ENCODE data around the gene TASOR2. TPM values are rescaled to one million over a fixed set of nuclear protein-coding genes. Genes with fewer than 3 reads are reported as not detected.
A peak's percentile ranks its signal among the peaks of the same experiment; 100 is the strongest.

TASOR2 gene
- total RNA-seq, 2 donors from 2014 or later: 70.0 to 118 TPM

DNA sequence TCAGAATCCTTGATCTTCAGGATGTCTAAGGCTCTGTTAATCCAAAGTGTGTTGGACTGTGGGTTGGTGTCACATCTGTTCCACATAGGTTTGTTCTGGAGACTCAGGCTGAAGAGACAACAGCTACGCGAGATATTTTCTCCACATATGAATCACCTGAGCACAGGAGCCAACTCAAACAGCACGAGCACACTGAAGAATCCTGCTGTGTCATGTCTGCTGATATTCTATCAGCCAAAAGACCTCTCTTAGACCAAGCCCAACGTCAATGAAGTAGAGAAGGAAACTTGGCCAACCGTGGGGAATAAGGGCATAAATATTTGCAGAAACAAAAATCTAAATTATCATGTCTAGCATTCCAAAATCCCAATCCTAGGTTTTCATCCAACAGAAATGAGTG lies 2.7 kb upstream of the TASOR2 start:
- Mint-ChIP-seq H3K27ac (no peak overlapping the region), H3K27me3 (peaks cover 18 to 30% of the 10 kb centered on the region in 2 donors), H3K9me3 (no peaks in the 10 kb centered on the region), H3K36me3 (peaks cover 7% of the 10 kb centered on the region), H3K4me3 (no peak overlapping the region), H3K4me1 (ENCODE audit: low read depth in 2 of 2) (peaks cover 25 to 40% of the 10 kb centered on the region in 2 donors)
- DNase-seq (ENCODE audit: low spot score): no peak
- no peak for ATAC-seq

- Mint-ChIP-seq H3K27ac (no peak overlapping the region), H3K27me3 (peaks cover 12 to 19% of the 10 kb centered on the region in 2 donors), H3K9me3 (no peaks in the 10 kb centered on the region), H3K36me3 (peaks cover 7% of the 10 kb centered on the region), H3K4me3 (peak overlapping the region; percentile 9), H3K4me1 (ENCODE audit: low read depth in 2 of 2) (peaks cover 29 to 43% of the 10 kb centered on the region in 2 donors)
- no peak for DNase-seq (ENCODE audit: low spot score)
- no peak for ATAC-seq
Observed at GRCh38 chr10:5683065-5683464, 1.6 kb upstream of the TASOR2 start.

DNA sequence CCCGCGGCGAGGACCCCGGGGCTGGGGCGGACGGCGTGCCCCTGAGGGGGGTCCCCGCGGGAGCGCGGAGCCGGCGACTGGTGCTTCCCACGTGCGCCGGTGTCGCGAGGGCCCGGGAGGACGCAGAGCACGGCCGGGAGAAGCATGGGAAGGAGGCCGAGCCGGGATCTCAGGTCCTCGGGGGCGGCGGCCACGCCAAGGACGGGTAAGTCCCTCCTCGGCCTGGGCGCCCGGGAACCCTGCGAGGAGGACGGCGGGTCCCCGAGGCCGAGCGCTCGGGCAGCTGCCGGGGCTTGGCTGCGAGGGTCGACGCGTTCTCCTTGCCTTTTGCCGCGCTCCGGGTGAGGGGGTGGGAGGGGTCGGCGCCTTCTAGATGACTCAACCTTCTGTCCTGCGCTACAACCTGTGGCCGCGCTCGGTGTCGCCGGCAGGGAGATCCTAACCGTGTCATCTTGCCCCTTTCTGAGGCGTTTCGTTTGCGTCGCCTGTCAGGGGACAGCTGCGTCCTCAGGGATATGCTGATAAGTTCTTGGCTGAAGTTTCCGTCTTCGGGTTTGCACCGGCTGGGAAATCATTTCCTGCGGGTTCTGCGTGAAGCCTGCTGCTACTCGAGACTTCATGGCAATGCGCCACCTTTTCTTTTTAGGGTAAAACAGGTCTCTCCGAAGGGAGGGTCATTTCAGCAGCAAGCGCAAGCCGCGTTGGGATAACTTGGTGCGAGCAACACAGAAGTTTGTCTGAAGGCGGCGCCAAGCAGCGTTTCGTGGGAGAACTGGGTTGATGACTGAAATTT lies 529 bp downstream of the TASOR2 start:
- Mint-ChIP-seq H3K36me3 (peaks cover 7% of the 10 kb centered on the region), H3K4me1 (ENCODE audit: low read depth in 2 of 2) (peaks cover 33 to 49% of the 10 kb centered on the region in 2 donors)

GRCh38 chr10:5685764-5686240 lies 1.2 kb downstream of the TASOR2 start:
- Mint-ChIP-seq H3K27me3 (peaks cover 0 to 6% of the 10 kb centered on the region in 2 donors), H3K27ac (peak overlapping the region; percentile 90 to 98), H3K4me1 (ENCODE audit: low read depth in 2 of 2) (peaks cover 33 to 49% of the 10 kb centered on the region in 2 donors), H3K36me3 (peaks cover 7% of the 10 kb centered on the region), H3K4me3 (peak overlapping the region; percentile 99), H3K9me3 (no peaks in the 10 kb centered on the region)
- ATAC-seq (no peak), DNase-seq (ENCODE audit: low spot score) (no peak)

More for the DNA sequence above, 529 bp downstream of the TASOR2 start:
- DNase-seq (ENCODE audit: low spot score) (peak; percentile 84), ATAC-seq (peak; percentile 77 to 80)
- H3K4me3 Mint-ChIP-seq: peak overlapping the region; percentile 99
- H3K9me3 Mint-ChIP-seq: no peaks in the 10 kb centered on the region
- H3K27ac Mint-ChIP-seq: peak overlapping the region; percentile 90 to 98
- peaks cover under 1 to 6% of the 10 kb centered on the region in 2 donors for H3K27me3 Mint-ChIP-seq

DNA sequence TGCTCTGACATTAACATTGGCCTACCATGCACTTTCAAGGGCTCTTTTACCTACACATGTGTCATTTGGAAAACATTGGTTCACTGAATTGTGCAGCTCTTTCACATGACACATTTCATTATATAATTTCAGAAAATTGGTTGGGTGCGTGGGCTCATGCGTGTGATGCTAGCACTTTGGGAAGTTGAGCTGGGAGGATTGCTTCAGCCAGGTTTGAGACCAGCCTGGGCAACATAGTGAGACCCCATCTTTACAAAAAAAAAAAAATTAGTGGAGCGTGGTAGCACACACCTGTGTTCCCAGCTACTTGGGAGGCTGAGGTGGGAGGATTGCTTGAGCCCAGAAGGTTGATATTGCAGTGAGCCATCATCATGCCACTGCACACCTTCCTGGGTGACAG lies 3.9 kb downstream of the TASOR2 start:
- H3K27ac Mint-ChIP-seq: no peak overlapping the region
- peaks cover 36 to 51% of the 10 kb centered on the region in 2 donors for H3K4me1 Mint-ChIP-seq (ENCODE audit: low read depth in 2 of 2)

DNA sequence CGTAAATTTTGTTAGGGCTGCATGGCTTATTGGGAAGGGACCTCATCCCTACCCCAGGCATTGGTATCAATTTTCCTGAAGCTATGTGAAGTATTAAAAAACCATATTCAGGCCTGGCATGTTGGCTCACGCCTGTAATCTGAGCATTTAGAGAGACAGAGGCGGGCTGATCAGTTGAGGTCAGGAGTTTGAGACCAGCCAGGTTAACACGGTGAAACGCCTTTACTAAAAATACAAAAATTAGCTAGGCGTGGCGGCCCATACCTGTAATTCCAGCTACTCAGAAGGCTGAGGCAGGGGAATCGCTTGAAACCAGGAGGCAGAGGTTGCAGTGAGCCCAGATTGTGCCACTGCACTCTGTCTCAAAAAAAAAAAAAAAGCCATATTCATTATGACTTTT lies 7.1 kb downstream of the TASOR2 start:
- ATAC-seq: no peak
- Mint-ChIP-seq H3K27me3 (no peaks in the 10 kb centered on the region), H3K4me1 (ENCODE audit: low read depth in 2 of 2) (peaks cover 29 to 45% of the 10 kb centered on the region in 2 donors), H3K4me3 (peak overlapping the region; percentile 71), H3K36me3 (no peaks in the 10 kb centered on the region), H3K9me3 (no peaks in the 10 kb centered on the region), H3K27ac (peak overlapping the region; percentile 61)
- DNase-seq (ENCODE audit: low spot score): no peak

More for the DNA sequence above, 3.9 kb downstream of the TASOR2 start:
- DNase-seq (ENCODE audit: low spot score): no peak
- Mint-ChIP-seq H3K27me3 (no peaks in the 10 kb centered on the region), H3K9me3 (no peaks in the 10 kb centered on the region), H3K4me3 (no peak overlapping the region), H3K36me3 (peaks cover 7% of the 10 kb centered on the region)
- ATAC-seq: no peak

DNA sequence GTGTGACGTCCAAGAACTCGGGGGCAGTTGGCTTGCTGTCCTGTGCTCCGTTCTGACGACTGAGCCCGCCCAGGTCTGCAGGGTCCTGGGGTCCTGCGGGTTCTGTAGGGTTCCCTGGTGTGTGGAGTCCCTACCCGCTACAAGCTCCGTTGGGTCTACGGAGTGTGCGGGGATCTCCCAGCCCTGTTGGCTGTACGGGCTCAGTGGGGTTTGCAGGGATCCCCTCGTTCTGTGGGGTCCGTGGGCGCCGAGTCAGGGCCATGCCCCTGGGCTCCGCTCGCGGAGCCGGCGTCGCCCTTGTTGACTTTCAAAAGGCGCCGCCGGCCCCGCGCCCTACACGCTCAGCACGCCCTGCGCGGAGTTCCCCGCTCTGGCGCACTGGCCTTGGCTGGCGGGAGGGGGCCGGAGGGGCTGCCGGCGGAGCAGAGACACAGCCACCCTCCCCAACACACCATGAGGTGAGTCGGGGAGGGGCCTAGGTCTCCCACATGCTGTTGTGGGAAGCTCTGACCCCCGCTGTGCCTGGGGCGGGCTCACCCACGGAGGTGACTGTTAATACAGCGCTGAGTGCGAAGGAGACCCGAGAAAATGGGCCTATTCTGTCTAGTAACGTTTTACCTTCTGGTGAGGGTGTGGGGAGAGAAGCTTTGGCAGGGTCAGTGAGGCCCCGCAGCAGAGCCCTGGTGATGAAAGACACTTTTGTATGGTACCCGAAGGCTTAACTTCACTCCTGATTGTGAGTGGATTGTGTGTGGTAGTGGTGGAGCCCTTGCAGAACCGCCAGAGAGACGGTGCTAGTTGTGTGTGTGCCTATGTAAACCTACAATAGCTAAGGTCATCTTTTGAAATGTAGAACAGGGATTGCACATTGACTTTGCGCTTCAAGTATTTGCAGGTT lies 8.1 kb downstream of the TASOR2 start:
- H3K27ac Mint-ChIP-seq: peak overlapping the region; percentile 61
- H3K9me3 Mint-ChIP-seq: no peaks in the 10 kb centered on the region
- peaks cover 37 to 51% of the 10 kb centered on the region in 2 donors for H3K4me1 Mint-ChIP-seq (ENCODE audit: low read depth in 2 of 2)
- ATAC-seq (peak; percentile 91 to 93), DNase-seq (ENCODE audit: low spot score) (peak; percentile 82)
- H3K27me3 Mint-ChIP-seq: no peaks in the 10 kb centered on the region
- H3K36me3 Mint-ChIP-seq: no peaks in the 10 kb centered on the region
- H3K4me3 Mint-ChIP-seq: peak overlapping the region; percentile 83

DNA sequence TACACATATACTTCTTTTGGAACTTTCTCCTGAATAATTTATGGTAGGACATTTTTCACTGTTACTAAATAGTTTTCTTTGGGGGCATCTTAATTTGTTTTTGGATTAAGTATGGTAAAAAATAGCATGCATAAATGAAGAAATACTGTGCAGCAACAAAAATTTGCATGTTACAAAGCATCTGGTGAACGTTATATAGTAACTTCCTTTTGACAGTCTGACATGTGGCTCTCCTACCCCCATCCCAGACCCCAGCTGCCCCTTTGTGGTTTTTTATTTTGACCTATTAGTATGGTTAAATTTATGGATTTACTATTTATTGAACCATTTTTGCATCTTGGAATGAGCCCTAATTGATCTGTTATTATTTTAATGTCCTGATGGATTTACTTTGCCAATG lies 9.9 kb downstream of the TASOR2 start:
- H3K27me3 Mint-ChIP-seq: no peaks in the 10 kb centered on the region

GRCh38 chr10:5697342-5697741 lies 12.7 kb downstream of the TASOR2 start:
- Mint-ChIP-seq H3K4me1 (ENCODE audit: low read depth in 2 of 2) (peaks cover 30 to 41% of the 10 kb centered on the region in 2 donors), H3K36me3 (no peaks in the 10 kb centered on the region), H3K27ac (no peak overlapping the region), H3K27me3 (no peaks in the 10 kb centered on the region), H3K9me3 (no peaks in the 10 kb centered on the region), H3K4me3 (no peak overlapping the region)
- ATAC-seq (no peak), DNase-seq (ENCODE audit: low spot score) (no peak)

More for the DNA sequence above, 9.9 kb downstream of the TASOR2 start:
- DNase-seq (ENCODE audit: low spot score) (no peak), ATAC-seq (no peak)
- H3K4me3 Mint-ChIP-seq: no peak overlapping the region
- no peaks in the 10 kb centered on the region for H3K9me3 Mint-ChIP-seq
- H3K27ac Mint-ChIP-seq: no peak overlapping the region
- peaks cover 33 to 49% of the 10 kb centered on the region in 2 donors for H3K4me1 Mint-ChIP-seq (ENCODE audit: low read depth in 2 of 2)
- no peaks in the 10 kb centered on the region for H3K36me3 Mint-ChIP-seq

DNA sequence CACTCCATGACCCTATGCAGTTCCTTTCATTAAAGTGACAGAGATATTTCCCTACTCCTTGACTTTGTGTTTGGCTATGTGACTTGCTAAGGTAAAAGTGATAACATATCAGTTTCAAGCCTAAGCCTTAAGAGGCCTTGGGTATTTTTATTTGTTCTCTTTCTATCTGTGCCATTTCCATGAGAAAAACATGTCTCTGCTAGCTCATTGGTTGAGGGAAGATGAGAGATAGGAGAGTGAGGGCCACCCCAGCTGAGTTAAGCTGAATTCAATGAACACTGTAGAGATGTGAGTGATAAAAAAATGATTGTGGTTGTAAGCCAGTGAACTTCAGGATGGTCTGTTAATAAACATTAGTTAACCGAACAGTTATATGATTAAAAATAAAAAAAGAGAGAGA lies 13.4 kb downstream of the TASOR2 start:
- Mint-ChIP-seq H3K9me3 (no peaks in the 10 kb centered on the region), H3K36me3 (no peaks in the 10 kb centered on the region), H3K27ac (peak overlapping the region in 1 of 2 donors; percentile 20), H3K4me3 (no peak overlapping the region), H3K27me3 (no peaks in the 10 kb centered on the region), H3K4me1 (ENCODE audit: low read depth in 2 of 2) (peaks cover 26 to 36% of the 10 kb centered on the region in 2 donors)
- ATAC-seq (no peak), DNase-seq (ENCODE audit: low spot score) (no peak)

DNA sequence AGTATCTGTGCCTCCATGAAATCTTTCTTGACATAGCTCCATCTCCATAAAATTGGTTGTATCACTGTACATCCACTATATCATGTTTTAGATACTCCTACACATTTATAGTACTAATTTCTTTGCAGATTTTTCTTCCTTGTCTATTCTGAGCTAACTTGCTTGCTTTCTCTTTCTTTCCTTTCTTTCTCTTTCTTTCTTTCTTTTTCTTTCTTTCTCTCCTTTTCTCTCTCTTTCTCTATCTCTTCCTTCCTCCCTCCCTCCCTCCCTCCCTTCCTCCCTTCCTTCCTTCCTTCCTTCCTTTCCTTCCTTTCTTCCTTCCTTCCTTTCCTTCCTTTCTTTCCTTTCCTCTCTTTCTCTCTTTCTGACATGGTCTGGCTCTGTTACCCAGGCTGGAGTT lies 23.7 kb downstream of the TASOR2 start:
- Mint-ChIP-seq H3K27me3 (no peaks in the 10 kb centered on the region), H3K4me1 (ENCODE audit: low read depth in 2 of 2) (peaks cover 46 to 49% of the 10 kb centered on the region in 2 donors), H3K9me3 (peaks cover 5% of the 10 kb centered on the region), H3K27ac (peak overlapping the region in 1 of 2 donors; percentile 42), H3K4me3 (no peak overlapping the region), H3K36me3 (no peaks in the 10 kb centered on the region)
- DNase-seq (ENCODE audit: low spot score): no peak
- ATAC-seq: no peak

GRCh38 chr10:5709865-5710264 lies 25.2 kb downstream of the TASOR2 start:
- DNase-seq (ENCODE audit: low spot score) (no peak), ATAC-seq (no peak)
- no peaks in the 10 kb centered on the region for H3K36me3 Mint-ChIP-seq
- peak overlapping the region in 1 of 2 donors; percentile 92 for H3K27ac Mint-ChIP-seq
- H3K4me3 Mint-ChIP-seq: peak overlapping the region; percentile 52
- H3K9me3 Mint-ChIP-seq: peaks cover 5% of the 10 kb centered on the region
- H3K4me1 Mint-ChIP-seq (ENCODE audit: low read depth in 2 of 2): peaks cover 45 to 52% of the 10 kb centered on the region in 2 donors
- H3K27me3 Mint-ChIP-seq: no peaks in the 10 kb centered on the region

GRCh38 chr10:5710859-5711258 lies 26.2 kb downstream of the TASOR2 start:
- Mint-ChIP-seq H3K4me3 (peak overlapping the region; percentile 53), H3K36me3 (no peaks in the 10 kb centered on the region), H3K27ac (peak overlapping the region in 1 of 2 donors; percentile 92), H3K9me3 (peaks cover 5% of the 10 kb centered on the region), H3K4me1 (ENCODE audit: low read depth in 2 of 2) (peaks cover 42 to 48% of the 10 kb centered on the region in 2 donors), H3K27me3 (no peaks in the 10 kb centered on the region)
- ATAC-seq (peak in 1 of 2 donors; percentile 55), DNase-seq (ENCODE audit: low spot score) (no peak)

Measured in natural killer cell treated with Interleukin-12 subunit alpha and Interleukin-12 subunit beta and Interleukin-15 and Interleukin-18, amount 100 ng/mL, for 72 hours (primary cell).